Measurements from ENCODE around the gene FLT3.

GRCh38 chr13:27962128-27962841 is 138.1 kb downstream of the FLT3 start:
- TF ChIP-seq, protein P1, sequence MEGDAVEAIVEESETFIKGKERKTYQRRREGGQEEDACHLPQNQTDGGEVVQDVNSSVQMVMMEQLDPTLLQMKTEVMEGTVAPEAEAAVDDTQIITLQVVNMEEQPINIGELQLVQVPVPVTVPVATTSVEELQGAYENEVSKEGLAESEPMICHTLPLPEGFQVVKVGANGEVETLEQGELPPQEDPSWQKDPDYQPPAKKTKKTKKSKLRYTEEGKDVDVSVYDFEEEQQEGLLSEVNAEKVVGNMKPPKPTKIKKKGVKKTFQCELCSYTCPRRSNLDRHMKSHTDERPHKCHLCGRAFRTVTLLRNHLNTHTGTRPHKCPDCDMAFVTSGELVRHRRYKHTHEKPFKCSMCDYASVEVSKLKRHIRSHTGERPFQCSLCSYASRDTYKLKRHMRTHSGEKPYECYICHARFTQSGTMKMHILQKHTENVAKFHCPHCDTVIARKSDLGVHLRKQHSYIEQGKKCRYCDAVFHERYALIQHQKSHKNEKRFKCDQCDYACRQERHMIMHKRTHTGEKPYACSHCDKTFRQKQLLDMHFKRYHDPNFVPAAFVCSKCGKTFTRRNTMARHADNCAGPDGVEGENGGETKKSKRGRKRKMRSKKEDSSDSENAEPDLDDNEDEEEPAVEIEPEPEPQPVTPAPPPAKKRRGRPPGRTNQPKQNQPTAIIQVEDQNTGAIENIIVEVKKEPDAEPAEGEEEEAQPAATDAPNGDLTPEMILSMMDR (IDR thresholded peaks at IDR 0.05), result no peak
- TF ChIP-seq POLR2A (IDR thresholded peaks at IDR 0.05), result no peak

Data from sigmoid colon (tissue), 3 donors.